K562 (cell line): Measurements from ENCODE around the gene LRRC51. TPM values are rescaled to one million over a fixed set of nuclear protein-coding genes. Genes with fewer than 3 reads are reported as not detected.

ENCODE experiments used
- ATAC-seq: fragments of 200-7000 bp; cut with Tn5 transposase; 3 replicates; pipeline ENCODE4 v1.9.1; 2020; ENCODE audit warnings: moderate library complexity
- BruUV-seq: library from RNA; stranded (reverse); fragments of 400-500 nt; replicated peaks from 2 replicates; lab custom pipeline; 2021; lab: Mats Ljungman, UMichigan
- CTCF ChIA-PET: fragments of 300-600 bp; formaldehyde crosslinking; extraction: SDS; loops from one replicate; lab custom pipeline; 2021; ENCODE audit warnings: low intra/inter-chr PET ratio; lab: Yijun Ruan, JAX
- POLR2A ChIA-PET: fragments of 300-600, 350-650 bp; sonication (Branson Sonifier 250); formaldehyde crosslinking; extraction: SDS; loops from one replicate; lab custom pipeline; 2021; ENCODE audit warnings: antibody characterized with exemption, inconsistent platforms; lab: Yijun Ruan, JAX
- DNase-seq, 4 experiments: peaks; one replicate each; pipeline versions ENCODE4 v3.0.0 to v3.0.0-alpha.2; 2011 to 2018; ENCODE audit warnings: low spot score in 3 of 4, mixed read lengths in 3 of 4; ENCODE audit errors: extremely low read depth in 1 of 4
- FAIRE-seq: peaks from 2 replicates; lab custom pipeline; 2011; peaks lifted over from hg19 to GRCh38; lab: Jason Lieb, UNC
- H2AFZ ChIP-seq: 2 replicates; pipeline ENCODE4 v1.6.0; 2011; ENCODE audit warnings: low read depth, low read length, control low read depth, inconsistent platforms
- H3K27ac ChIP-seq: fragments of 200-600 bp; 3 replicates; pipeline ENCODE4 v1.8.0; 2011; ENCODE audit warnings: low read depth, mild to moderate bottlenecking, control low read depth, inconsistent platforms, low read length, moderate library complexity, mixed read lengths; ENCODE audit errors: extremely low read depth
- H3K27me3 ChIP-seq, 2 experiments: fragments of 300-600 bp in 1 of 2; 2 replicates in 1 of 2; 3 replicates in 1 of 2; pipeline versions ENCODE4 v1.6.0 to v1.8.0; 2011; ENCODE audit warnings: inconsistent platforms in 2 of 2, low read length in 2 of 2, mild to moderate bottlenecking in 1 of 2, mixed read lengths in 1 of 2, moderate library complexity in 1 of 2; ENCODE audit not compliant: control insufficient read depth in 2 of 2, insufficient read depth in 2 of 2
- H3K36me3 ChIP-seq: fragments of 300-600 bp; 3 replicates; pipeline ENCODE4 v1.8.0; 2011; ENCODE audit warnings: mild to moderate bottlenecking, low read length, inconsistent platforms; ENCODE audit not compliant: control insufficient read depth, insufficient read depth
- H3K4me1 ChIP-seq, 2 experiments: fragments of 200-600 bp in 1 of 2; replicated peaks in 1 of 2; 2 replicates in 1 of 2; 3 replicates in 1 of 2; pipeline versions ENCODE4 v1.5.1 to v1.8.0; 2011; ENCODE audit warnings: inconsistent platforms in 2 of 2, low read length in 2 of 2, mild to moderate bottlenecking in 1 of 2, mixed read lengths in 1 of 2, moderate library complexity in 1 of 2; ENCODE audit not compliant: control insufficient read depth in 2 of 2, insufficient read depth in 2 of 2
- H3K4me2 ChIP-seq: 2 replicates; pipeline ENCODE4 v1.6.1; 2011; ENCODE audit warnings: low read length, control low read depth, inconsistent platforms, mixed read lengths; ENCODE audit not compliant: insufficient read depth
- H3K4me3 ChIP-seq: fragments of 200-600 bp; sonication (generic), shearing (Covaris generic); 2 replicates; pipeline ENCODE4 v1.5.1; 2016; ENCODE audit warnings: control low read depth, inconsistent platforms
- H3K79me2 ChIP-seq: fragments of 200-600 bp; 3 replicates; pipeline ENCODE4 v1.8.0; 2011; ENCODE audit warnings: low read length, inconsistent platforms; ENCODE audit not compliant: control insufficient read depth, insufficient read depth
- H3K9ac ChIP-seq, 2 experiments: 2 replicates each; pipeline versions ENCODE4 v1.6.0 to v1.6.1; 2011; ENCODE audit warnings: low read depth in 2 of 2, low read length in 2 of 2, control low read depth in 1 of 2, inconsistent platforms in 1 of 2, mild to moderate bottlenecking in 1 of 2, mixed read lengths in 1 of 2; ENCODE audit not compliant: insufficient read depth in 1 of 2
- H3K9me1 ChIP-seq: one replicate; pipeline ENCODE4 v1.6.0; 2011; ENCODE audit warnings: inconsistent platforms, mild to moderate bottlenecking, low read length, moderate library complexity; ENCODE audit not compliant: control insufficient read depth, insufficient read depth
- H3K9me3 ChIP-seq: replicated peaks from 2 replicates; pipeline ENCODE4 v1.5.1; 2011; ENCODE audit warnings: low read depth, low read length, inconsistent platforms; ENCODE audit not compliant: control insufficient read depth, insufficient read depth
- H4K20me1 ChIP-seq: replicated peaks from 2 replicates; pipeline ENCODE4 v1.6.1; 2011; ENCODE audit warnings: low read length, inconsistent platforms, mixed read lengths; ENCODE audit not compliant: control insufficient read depth, insufficient read depth
- ARID3A ChIP-seq: IDR thresholded peaks from 2 replicates; pipeline ENCODE4 v1.6.1; 2012; ENCODE audit warnings: low read depth, low read length, improper control_type of control experiment, borderline replicate concordance
- ARID4B ChIP-seq: sonication (generic); formaldehyde crosslinking; IDR thresholded peaks from 2 replicates; pipeline ENCODE4 v1.8.0; 2022; ENCODE audit warnings: mild to moderate bottlenecking, missing genetic modification reagents
- CCAR2 ChIP-seq: fragments of 200-400 bp; formaldehyde crosslinking; IDR thresholded peaks from 2 replicates; pipeline ENCODE4 v1.6.1; 2017; ENCODE audit warnings: mild to moderate bottlenecking, low read depth, low read length
- LCOR ChIP-seq: sonication (generic); formaldehyde crosslinking; IDR thresholded peaks from 2 replicates; pipeline ENCODE4 v1.8.0; 2022; ENCODE audit warnings: mild to moderate bottlenecking, missing genetic modification reagents
- PCBP2 ChIP-seq: fragments of 200-400 bp; formaldehyde crosslinking; IDR thresholded peaks from 2 replicates; pipeline ENCODE4 v1.6.1; 2018; ENCODE audit warnings: low read length, low read depth, mild to moderate bottlenecking, moderate library complexity; ENCODE audit not compliant: poor library complexity, severe bottlenecking
- POLR2AphosphoS5 ChIP-seq: IDR thresholded peaks from 2 replicates; pipeline ENCODE4 v1.6.1; 2011; ENCODE audit warnings: mild to moderate bottlenecking, low read depth, low read length, moderate library complexity; ENCODE audit not compliant: control insufficient read depth, insufficient read depth
- RAD21 ChIP-seq, 2 experiments: fragments of 250-450 bp in 1 of 2; fragments of 450-650 bp in 1 of 2; sonication (Bioruptor Pico) in 1 of 2; formaldehyde crosslinking in 1 of 2; IDR thresholded peaks in 1 of 2; conservative IDR thresholded peaks in 1 of 2; 2 replicates each; pipeline versions ENCODE4 v1.4.0 to v1.8.0; 2020 to 2022; ENCODE audit warnings: mild to moderate bottlenecking in 2 of 2, moderate library complexity in 1 of 2
- RNF219 ChIP-seq: fragments of 250-450 bp; sonication (Bioruptor Pico); IDR thresholded peaks from 2 replicates; pipeline ENCODE4 v1.5.0; 2022; ENCODE audit warnings: mild to moderate bottlenecking
- ZFX ChIP-seq: sonication (generic); formaldehyde crosslinking; IDR thresholded peaks from 2 replicates; pipeline ENCODE4 v1.8.0; 2022; ENCODE audit warnings: mild to moderate bottlenecking, missing genetic modification reagents, moderate library complexity
- ZNF280B ChIP-seq: fragments of 250-450 bp; sonication (Bioruptor Pico); IDR thresholded peaks from 2 replicates; pipeline ENCODE4 v1.5.1; 2021; ENCODE audit warnings: mild to moderate bottlenecking
- ZNF778 ChIP-seq: fragments of 450-650 bp; formaldehyde crosslinking; IDR thresholded peaks from 2 replicates; pipeline ENCODE4 v1.4.0; 2020; ENCODE audit warnings: mild to moderate bottlenecking, moderate library complexity
- WGBS: fragments of 100-300 bp; shearing (Covaris generic); methylation state at CpG from one replicate; pipeline ENCODE4 v1.1.6; 2016; ENCODE audit warnings: low coverage, mixed read lengths; ENCODE audit not compliant: insufficient coverage; ENCODE audit errors: missing lambda C conversion rate; 5-methylcytosine and 5-hydroxymethylcytosine counted together
- in situ Hi-C: fragments of 300-500 bp; cut with MboI; formaldehyde crosslinking; loops from 4 replicates; pipeline ENCODE4 v1.15.0; 2018; ENCODE audit warnings: inconsistent platforms, mixed read lengths
- intact Hi-C: fragments of 100-400 bp; cut with micrococcal nuclease; formaldehyde crosslinking; loops from 2 replicates; pipeline ENCODE4 v1.14.2; 2022
- polyA plus RNA-seq, 8 experiments: library from polyadenylated mRNA; depleted of rRNA in 4 of 8; stranded (reverse) in 5 of 8; unstranded in 3 of 8; fragments of >200 nt; fragmentation: Nextera tagmentation in 2 of 8; fragmentation: Illumina TruSeq in 1 of 8; extraction: Ambion mirVana in 2 of 8; extraction: Trizol in 1 of 8; gene quantifications; 2 replicates each; pipeline versions ENCODE4 v1.2.1 to v1.2.3, GENCODE V29; 2011 to 2014; ENCODE audit warnings: inconsistent platforms in 1 of 8, missing spikeins in 1 of 8
- total RNA-seq, 7 experiments: library from RNA; depleted of rRNA in 6 of 7; stranded (reverse); fragments of >200 nt in 6 of 7; fragmentation: Illumina TruSeq in 2 of 7; extraction: Trizol in 2 of 7; gene quantifications; 2 replicates each; pipeline versions ENCODE4 v1.2.1 to v1.2.3, GENCODE V29; 2011 to 2021; ENCODE audit warnings: low replicate concordance in 1 of 7

LRRC51 gene
- total and polyA plus RNA-seq, 9 of the 15 experiments (the other 6 are each of a cell fraction or from before 2014, with no cell fraction given), result 4.7 to 10.6 (median 5.6) TPM

GRCh38 chr11:72045849-72046248 lies 34.8 kb upstream of the LRRC51 start:
- ChIA-PET CTCF (no interaction called here), POLR2A (interaction anchor here (0.6 kb wide), 1 partner anchor 48 kb away, joined by 4 read pairs; no protein-coding TSS in a partner anchor)
- Histone ChIP-seq H3K79me2 (peaks cover 38% of the 10 kb centered on the region), H3K27ac (no peak overlapping the region), H3K9me3 (no peaks in the 10 kb centered on the region), H2AFZ (no peak overlapping the region), H3K4me3 (no peak overlapping the region), H3K27me3 (no peaks in the 10 kb centered on the region), H3K9ac (no peak overlapping the region), H3K9me1 (no peaks in the 10 kb centered on the region), H3K4me2 (no peak overlapping the region), H4K20me1 (0 out of 2 replicates have a peak, but pooled peaks cover 5% of the 10 kb centered on the region), H3K4me1 (peaks cover 9 to 10% of the 10 kb centered on the region in 2 experiments; a peak in 4 of 5 replicates), H3K36me3 (peaks cover 29% of the 10 kb centered on the region; the same call in 2 of the 3 replicates)
- in situ Hi-C loops, result no loop called here
- ATAC-seq (no peak), FAIRE-seq (no peak), DNase-seq (no peak)
- TF ChIP-seq ARID4B (CRISPR knock-in tag), result no peak
- no peak for TF ChIP-seq ZNF778 (CRISPR knock-in tag)
- no peak for TF ChIP-seq ARID3A
- TF ChIP-seq POLR2AphosphoS5, result no peak
- TF ChIP-seq RAD21 (CRISPR knock-in tag; conservative IDR thresholded peaks at IDR 0.05 in 1 of 2, IDR thresholded peaks at IDR 0.05 in 1 of 2), result no peak
- TF ChIP-seq CCAR2, result no peak
- TF ChIP-seq PCBP2, result no peak
- TF ChIP-seq LCOR (CRISPR knock-in tag), result no peak
- no peak for TF ChIP-seq ZFX (CRISPR knock-in tag)
- TF ChIP-seq RNF219 (CRISPR knock-in tag), result no peak
- no peak for TF ChIP-seq ZNF280B (CRISPR knock-in tag)
- BruUV-seq, result no TSS peak
- intact Hi-C loops, result no loop called here
- 90% methylated on average over 2 of the region's 5 CpGs for WGBS
